Measurements from ENCODE around the gene ABRACL.

Gene ABRACL

DNA sequence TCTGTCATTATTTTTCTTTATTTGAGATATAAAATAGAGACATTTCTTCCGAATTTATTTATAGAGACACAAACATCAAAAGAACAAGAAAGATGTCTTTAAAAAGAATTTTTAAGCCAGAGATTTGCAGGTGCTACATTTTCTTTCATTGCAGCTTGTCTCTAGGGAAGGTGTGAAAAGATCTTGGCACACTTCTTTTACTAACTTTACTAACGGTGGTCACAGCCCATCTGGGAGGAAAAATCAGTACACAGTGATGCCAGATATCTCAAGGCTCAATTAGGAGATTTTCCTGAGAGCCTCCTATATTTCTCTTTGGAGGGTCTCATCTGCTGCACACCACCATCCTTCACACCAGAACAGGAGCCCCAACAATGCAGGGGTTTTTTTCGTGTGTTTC, 29.5 kb downstream of the ABRACL start:
- no peak for DNase-seq

DNA sequence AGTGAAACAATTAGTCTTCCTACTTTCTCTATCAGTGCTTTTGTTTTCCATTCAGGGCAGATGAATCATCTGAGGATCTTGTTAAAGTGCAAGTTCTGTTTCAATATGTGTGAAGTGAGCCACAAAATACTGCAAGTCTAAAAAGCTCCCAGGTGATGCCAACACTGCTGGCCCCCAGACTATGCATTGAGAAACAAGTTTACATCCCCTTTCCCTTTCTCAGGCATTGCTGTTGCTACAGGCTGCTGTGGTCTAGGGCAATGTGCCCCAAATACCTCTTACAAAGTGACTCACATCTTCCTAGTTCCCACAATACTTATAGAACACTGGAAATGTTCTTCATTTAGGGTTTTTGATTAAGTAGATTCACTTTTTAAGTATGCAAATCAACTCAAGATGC, 31.8 kb downstream of the ABRACL start:
- no peak for DNase-seq

- no peak for DNase-seq
Observed at GRCh38 chr6:139062932-139063646, 34.5 kb downstream of the ABRACL start.

- DNase-seq: no peak
Observed at GRCh38 chr6:139064981-139065665, 36.6 kb downstream of the ABRACL start.

GRCh38 chr6:139066080-139066479, 37.5 kb downstream of the ABRACL start:
- DNase-seq: no peak

DNA sequence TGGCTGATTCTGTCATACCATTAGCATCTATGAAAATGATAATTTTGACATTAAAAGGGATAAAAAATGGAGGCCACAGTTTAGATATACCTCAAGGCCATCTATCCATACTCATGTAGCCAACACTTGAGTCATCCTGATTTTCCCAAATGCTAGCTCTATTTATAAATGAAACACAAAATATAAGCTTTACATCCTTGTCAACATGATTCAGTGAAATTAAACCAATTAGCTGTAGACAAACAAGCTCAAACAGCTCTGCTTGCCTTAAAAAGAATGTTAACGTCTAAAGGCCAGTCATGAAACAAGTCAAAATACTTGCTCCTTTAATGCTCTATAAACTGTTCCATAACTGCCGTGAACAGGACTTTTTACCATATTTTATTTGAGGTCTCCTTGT, 40.3 kb downstream of the ABRACL start:
- no peak for DNase-seq

DNA sequence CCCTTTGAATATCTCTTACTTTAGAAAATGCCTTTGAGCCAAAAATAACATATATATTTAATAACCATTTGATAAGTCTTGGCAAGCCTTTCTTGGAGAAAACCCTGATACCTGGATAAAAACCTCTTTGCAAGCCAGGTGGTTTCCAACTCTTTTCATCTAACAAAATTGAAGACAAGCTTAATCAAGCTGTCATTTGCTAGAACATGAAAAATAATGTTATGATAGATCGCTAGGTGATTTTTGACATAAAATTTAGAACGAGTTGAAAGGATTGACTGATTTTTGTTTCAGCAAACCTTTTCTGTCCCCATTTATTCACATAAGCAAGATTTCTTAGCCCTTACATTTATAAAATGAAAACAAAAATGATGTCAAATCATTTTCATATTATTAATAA, 44.6 kb downstream of the ABRACL start:
- DNase-seq: no peak

- DNase-seq: no peak
Observed at GRCh38 chr6:139079018-139079417, 50.5 kb downstream of the ABRACL start.

- DNase-seq: no peak
Observed at GRCh38 chr6:139080255-139080920, 51.8 kb downstream of the ABRACL start.

GRCh38 chr6:139081471-139081870, 52.9 kb downstream of the ABRACL start:
- DNase-seq: no peak

DNA sequence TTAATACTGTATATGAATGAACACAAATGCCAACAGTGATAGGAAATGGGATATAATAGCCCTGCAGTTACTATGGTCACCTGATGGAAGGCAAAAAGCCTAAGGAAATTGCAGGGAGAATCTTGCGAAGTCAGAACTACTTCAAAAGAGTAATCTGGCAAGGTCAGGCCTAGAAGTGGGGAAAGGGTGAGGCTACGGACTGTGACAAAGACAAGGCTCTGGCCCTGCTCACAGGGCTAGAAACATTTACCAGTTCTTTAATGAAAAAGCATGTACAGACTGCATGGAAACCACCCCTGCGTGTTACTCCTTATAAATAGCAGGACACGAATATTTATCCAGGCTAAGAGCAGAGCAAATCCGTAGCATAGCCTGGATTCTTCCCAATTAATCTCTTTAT, 53.8 kb downstream of the ABRACL start:
- no peak for DNase-seq

DNA sequence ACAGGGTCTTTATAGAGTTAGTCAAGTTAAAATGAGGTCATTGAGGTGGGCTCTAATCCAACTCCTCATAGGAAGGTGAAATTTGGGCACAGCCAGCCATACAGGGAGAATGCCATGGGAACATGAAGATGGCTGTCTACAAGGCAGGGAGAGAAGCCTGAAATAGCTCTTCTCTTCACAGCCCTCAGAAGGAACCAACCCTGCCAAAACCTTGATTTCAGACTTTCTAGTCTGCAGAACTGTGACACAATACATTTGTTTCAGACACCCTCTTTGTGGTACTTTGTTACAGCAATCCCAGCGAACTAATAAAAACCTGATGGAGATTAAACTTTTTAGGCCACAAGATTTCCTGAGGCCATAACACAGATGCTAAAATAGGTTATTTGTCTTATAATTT, 63.3 kb downstream of the ABRACL start:
- DNase-seq: no peak
